K562 (cell line): Measurements from ENCODE around the gene COL25A1. TPM values are rescaled to one million over a fixed set of nuclear protein-coding genes. Genes with fewer than 3 reads are reported as not detected.

Source experiments
- ATAC-seq: fragments of 200-7000 bp; cut with Tn5 transposase; 3 replicates; pipeline ENCODE4 v1.9.1; 2020; ENCODE audit warnings: moderate library complexity
- BruUV-seq: library from RNA; stranded (reverse); fragments of 400-500 nt; replicated peaks from 2 replicates; lab custom pipeline; 2021; lab: Mats Ljungman, UMichigan
- CTCF ChIA-PET: fragments of 300-600 bp; formaldehyde crosslinking; extraction: SDS; loops from one replicate; lab custom pipeline; 2021; ENCODE audit warnings: low intra/inter-chr PET ratio; lab: Yijun Ruan, JAX
- POLR2A ChIA-PET: fragments of 300-600, 350-650 bp; sonication (Branson Sonifier 250); formaldehyde crosslinking; extraction: SDS; loops from one replicate; lab custom pipeline; 2021; ENCODE audit warnings: antibody characterized with exemption, inconsistent platforms; lab: Yijun Ruan, JAX
- DNase-seq, 4 experiments: peaks; one replicate each; pipeline versions ENCODE4 v3.0.0 to v3.0.0-alpha.2; 2011 to 2018; ENCODE audit warnings: low spot score in 3 of 4, mixed read lengths in 3 of 4; ENCODE audit errors: extremely low read depth in 1 of 4
- FAIRE-seq: peaks from 2 replicates; lab custom pipeline; 2011; peaks lifted over from hg19 to GRCh38; lab: Jason Lieb, UNC
- H2AFZ ChIP-seq: 2 replicates; pipeline ENCODE4 v1.6.0; 2011; ENCODE audit warnings: low read depth, low read length, control low read depth, inconsistent platforms
- H3K27ac ChIP-seq: fragments of 200-600 bp; 3 replicates; pipeline ENCODE4 v1.8.0; 2011; ENCODE audit warnings: low read depth, mild to moderate bottlenecking, control low read depth, inconsistent platforms, low read length, moderate library complexity, mixed read lengths; ENCODE audit errors: extremely low read depth
- H3K27me3 ChIP-seq, 2 experiments: fragments of 300-600 bp in 1 of 2; 2 replicates in 1 of 2; 3 replicates in 1 of 2; pipeline versions ENCODE4 v1.6.0 to v1.8.0; 2011; ENCODE audit warnings: inconsistent platforms in 2 of 2, low read length in 2 of 2, mild to moderate bottlenecking in 1 of 2, mixed read lengths in 1 of 2, moderate library complexity in 1 of 2; ENCODE audit not compliant: control insufficient read depth in 2 of 2, insufficient read depth in 2 of 2
- H3K36me3 ChIP-seq: fragments of 300-600 bp; 3 replicates; pipeline ENCODE4 v1.8.0; 2011; ENCODE audit warnings: mild to moderate bottlenecking, low read length, inconsistent platforms; ENCODE audit not compliant: control insufficient read depth, insufficient read depth
- H3K4me1 ChIP-seq, 2 experiments: fragments of 200-600 bp in 1 of 2; replicated peaks in 1 of 2; 2 replicates in 1 of 2; 3 replicates in 1 of 2; pipeline versions ENCODE4 v1.5.1 to v1.8.0; 2011; ENCODE audit warnings: inconsistent platforms in 2 of 2, low read length in 2 of 2, mild to moderate bottlenecking in 1 of 2, mixed read lengths in 1 of 2, moderate library complexity in 1 of 2; ENCODE audit not compliant: control insufficient read depth in 2 of 2, insufficient read depth in 2 of 2
- H3K4me2 ChIP-seq: 2 replicates; pipeline ENCODE4 v1.6.1; 2011; ENCODE audit warnings: low read length, control low read depth, inconsistent platforms, mixed read lengths; ENCODE audit not compliant: insufficient read depth
- H3K4me3 ChIP-seq: fragments of 200-600 bp; sonication (generic), shearing (Covaris generic); 2 replicates; pipeline ENCODE4 v1.5.1; 2016; ENCODE audit warnings: control low read depth, inconsistent platforms
- H3K79me2 ChIP-seq: fragments of 200-600 bp; 3 replicates; pipeline ENCODE4 v1.8.0; 2011; ENCODE audit warnings: low read length, inconsistent platforms; ENCODE audit not compliant: control insufficient read depth, insufficient read depth
- H3K9ac ChIP-seq, 2 experiments: 2 replicates each; pipeline versions ENCODE4 v1.6.0 to v1.6.1; 2011; ENCODE audit warnings: low read depth in 2 of 2, low read length in 2 of 2, control low read depth in 1 of 2, inconsistent platforms in 1 of 2, mild to moderate bottlenecking in 1 of 2, mixed read lengths in 1 of 2; ENCODE audit not compliant: insufficient read depth in 1 of 2
- H3K9me1 ChIP-seq: one replicate; pipeline ENCODE4 v1.6.0; 2011; ENCODE audit warnings: inconsistent platforms, mild to moderate bottlenecking, low read length, moderate library complexity; ENCODE audit not compliant: control insufficient read depth, insufficient read depth
- H3K9me3 ChIP-seq: replicated peaks from 2 replicates; pipeline ENCODE4 v1.5.1; 2011; ENCODE audit warnings: low read depth, low read length, inconsistent platforms; ENCODE audit not compliant: control insufficient read depth, insufficient read depth
- H4K20me1 ChIP-seq: replicated peaks from 2 replicates; pipeline ENCODE4 v1.6.1; 2011; ENCODE audit warnings: low read length, inconsistent platforms, mixed read lengths; ENCODE audit not compliant: control insufficient read depth, insufficient read depth
- AFF1 ChIP-seq, 2 experiments: fragments of 450-650 bp; IDR thresholded peaks; 2 replicates each; pipeline ENCODE4 v1.6.1; 2018; ENCODE audit warnings: mild to moderate bottlenecking in 2 of 2, low read depth in 1 of 2; ENCODE audit not compliant: partially characterized antibody in 2 of 2
- ETV6 ChIP-seq, 3 experiments: fragments of 150-350 bp in 1 of 3; sonication (generic) in 1 of 3; formaldehyde crosslinking in 1 of 3; IDR thresholded peaks; 2 replicates each; pipeline versions ENCODE4 v1.6.1 to v1.8.0; 2014 to 2022; ENCODE audit warnings: borderline replicate concordance in 2 of 3, low read depth in 2 of 3, antibody characterized with exemption in 1 of 3, low read length in 1 of 3, mild to moderate bottlenecking in 1 of 3, missing genetic modification reagents in 1 of 3
- HDAC6 ChIP-seq: IDR thresholded peaks from 2 replicates; pipeline ENCODE4 v1.6.1; 2012; ENCODE audit warnings: low read depth, mild to moderate bottlenecking, control low read depth, inconsistent platforms, low read length, moderate library complexity
- SMC3 ChIP-seq: conservative IDR thresholded peaks from 2 replicates; pipeline ENCODE4 v1.6.1; 2011; ENCODE audit warnings: low read depth, low read length, improper control_type of control experiment; ENCODE audit not compliant: insufficient read depth
- XRCC4 ChIP-seq: IDR thresholded peaks from one replicate; pipeline ENCODE4 v1.6.1; 2011; ENCODE audit not compliant: insufficient read depth, insufficient read length; ENCODE audit errors: extremely low read depth
- ZNF780A ChIP-seq: fragments of 250-450 bp; sonication (Bioruptor Pico); IDR thresholded peaks from 2 replicates; pipeline ENCODE4 v1.5.0; 2021; ENCODE audit warnings: mild to moderate bottlenecking
- in situ Hi-C: fragments of 300-500 bp; cut with MboI; formaldehyde crosslinking; loops from 4 replicates; pipeline ENCODE4 v1.15.0; 2018; ENCODE audit warnings: inconsistent platforms, mixed read lengths
- intact Hi-C: fragments of 100-400 bp; cut with micrococcal nuclease; formaldehyde crosslinking; loops from 2 replicates; pipeline ENCODE4 v1.14.2; 2022
- polyA plus RNA-seq, 8 experiments: library from polyadenylated mRNA; depleted of rRNA in 4 of 8; stranded (reverse) in 5 of 8; unstranded in 3 of 8; fragments of >200 nt; fragmentation: Nextera tagmentation in 2 of 8; fragmentation: Illumina TruSeq in 1 of 8; extraction: Ambion mirVana in 2 of 8; extraction: Trizol in 1 of 8; gene quantifications; 2 replicates each; pipeline versions ENCODE4 v1.2.1 to v1.2.3, GENCODE V29; 2011 to 2014; ENCODE audit warnings: inconsistent platforms in 1 of 8, missing spikeins in 1 of 8
- total RNA-seq, 7 experiments: library from RNA; depleted of rRNA in 6 of 7; stranded (reverse); fragments of >200 nt in 6 of 7; fragmentation: Illumina TruSeq in 2 of 7; extraction: Trizol in 2 of 7; gene quantifications; 2 replicates each; pipeline versions ENCODE4 v1.2.1 to v1.2.3, GENCODE V29; 2011 to 2021; ENCODE audit warnings: low replicate concordance in 1 of 7
- TF ChIP-seq, protein P1 (sequence below): sonication (generic); formaldehyde crosslinking; IDR thresholded peaks from 2 replicates; pipeline ENCODE4 v1.8.0; 2022; ENCODE audit warnings: mild to moderate bottlenecking, missing genetic modification reagents
- TF ChIP-seq, protein P2 (sequence below): sonication (generic); formaldehyde crosslinking; IDR thresholded peaks from 2 replicates; pipeline ENCODE4 v1.8.1; 2022; ENCODE audit warnings: missing genetic modification reagents

Gene COL25A1
- total and polyA plus RNA-seq, 9 of the 15 experiments (the other 6 are each of a cell fraction or from before 2014, with no cell fraction given), result 0.03 to 0.62 (median 0.27) TPM

DNA sequence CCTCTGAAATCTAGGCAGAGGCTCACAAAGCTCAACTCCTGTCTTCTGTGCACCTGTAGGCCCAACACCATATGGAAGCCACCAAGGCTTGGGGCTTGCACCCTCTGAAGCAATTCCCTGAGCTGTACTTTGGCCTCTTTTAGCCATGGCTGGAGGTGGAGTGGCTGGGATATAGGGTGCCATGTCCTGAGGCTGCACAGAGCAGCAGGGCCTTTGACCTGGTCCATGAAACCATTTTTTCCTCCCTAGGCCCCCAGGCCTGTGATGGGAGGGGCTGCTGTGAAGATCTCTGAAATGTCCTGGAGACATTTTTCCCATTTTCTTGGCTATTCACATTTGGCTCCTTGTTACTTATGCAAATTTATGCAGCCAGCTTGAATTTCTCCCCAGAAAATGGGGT, 20.9 kb upstream of the COL25A1 start:
- in situ Hi-C loops, result loop anchor here (25.0 kb wide), 1 partner anchor 486 kb away; no protein-coding TSS in a partner anchor
- Histone ChIP-seq H3K4me2 (no peak overlapping the region), H3K9me3 (peaks cover 3% of the 10 kb centered on the region; the same call in 1 of the 2 replicates), H3K4me1 (no peaks in the 10 kb centered on the region), H2AFZ (no peak overlapping the region), H3K4me3 (no peak overlapping the region)
- no TSS peak for BruUV-seq
- DNase-seq (no peak), FAIRE-seq (no peak)
- no peak for TF ChIP-seq XRCC4
- TF ChIP-seq, protein P1, sequence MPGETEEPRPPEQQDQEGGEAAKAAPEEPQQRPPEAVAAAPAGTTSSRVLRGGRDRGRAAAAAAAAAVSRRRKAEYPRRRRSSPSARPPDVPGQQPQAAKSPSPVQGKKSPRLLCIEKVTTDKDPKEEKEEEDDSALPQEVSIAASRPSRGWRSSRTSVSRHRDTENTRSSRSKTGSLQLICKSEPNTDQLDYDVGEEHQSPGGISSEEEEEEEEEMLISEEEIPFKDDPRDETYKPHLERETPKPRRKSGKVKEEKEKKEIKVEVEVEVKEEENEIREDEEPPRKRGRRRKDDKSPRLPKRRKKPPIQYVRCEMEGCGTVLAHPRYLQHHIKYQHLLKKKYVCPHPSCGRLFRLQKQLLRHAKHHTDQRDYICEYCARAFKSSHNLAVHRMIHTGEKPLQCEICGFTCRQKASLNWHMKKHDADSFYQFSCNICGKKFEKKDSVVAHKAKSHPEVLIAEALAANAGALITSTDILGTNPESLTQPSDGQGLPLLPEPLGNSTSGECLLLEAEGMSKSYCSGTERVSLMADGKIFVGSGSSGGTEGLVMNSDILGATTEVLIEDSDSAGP (CRISPR knock-in tag), result no peak
- no peak for TF ChIP-seq AFF1 (IDR thresholded peaks at IDR 0.05; ENCODE audit: low read depth in 1 of 2, partially characterized antibody in 2 of 2)
- no peak for TF ChIP-seq HDAC6
- TF ChIP-seq ETV6 (IDR thresholded peaks at IDR 0.05; ENCODE audit: borderline replicate concordance in 1 of 2, low read depth in 2 of 2, low read length in 1 of 2), result no peak
- no peak for TF ChIP-seq ETV6 (CRISPR knock-in tag; IDR thresholded peaks at IDR 0.05; ENCODE audit: borderline replicate concordance)
- no peak for TF ChIP-seq SMC3
- TF ChIP-seq, protein P2, sequence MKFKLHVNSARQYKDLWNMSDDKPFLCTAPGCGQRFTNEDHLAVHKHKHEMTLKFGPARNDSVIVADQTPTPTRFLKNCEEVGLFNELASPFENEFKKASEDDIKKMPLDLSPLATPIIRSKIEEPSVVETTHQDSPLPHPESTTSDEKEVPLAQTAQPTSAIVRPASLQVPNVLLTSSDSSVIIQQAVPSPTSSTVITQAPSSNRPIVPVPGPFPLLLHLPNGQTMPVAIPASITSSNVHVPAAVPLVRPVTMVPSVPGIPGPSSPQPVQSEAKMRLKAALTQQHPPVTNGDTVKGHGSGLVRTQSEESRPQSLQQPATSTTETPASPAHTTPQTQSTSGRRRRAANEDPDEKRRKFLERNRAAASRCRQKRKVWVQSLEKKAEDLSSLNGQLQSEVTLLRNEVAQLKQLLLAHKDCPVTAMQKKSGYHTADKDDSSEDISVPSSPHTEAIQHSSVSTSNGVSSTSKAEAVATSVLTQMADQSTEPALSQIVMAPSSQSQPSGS, result no peak
- TF ChIP-seq ZNF780A (CRISPR knock-in tag), result no peak
- TF ChIP-seq, all 486 proteins: peak for 0
- no peak overlapping the region for H3K27ac ChIP-seq
- intact Hi-C loops, result no loop called here
- POLR2A ChIA-PET, result no interaction called here
- no peaks in the 10 kb centered on the region for H3K36me3 ChIP-seq
- H3K79me2 ChIP-seq, result no peaks in the 10 kb centered on the region
- no peaks in the 10 kb centered on the region for H3K9me1 ChIP-seq
- no peak for ATAC-seq
- CTCF ChIA-PET, result no interaction called here
- H3K9ac ChIP-seq, result no peak overlapping the region
- H4K20me1 ChIP-seq, result no peaks in the 10 kb centered on the region
- H3K27me3 ChIP-seq, result no peaks in the 10 kb centered on the region; a peak in 1 of 5 replicates
